Parathyroid adenoma (tissue), 2 donors: ENCODE data around the gene GSG1L.

Source experiments
- H2AFZ ChIP-seq: fragments of 300-600 bp; sonication (generic); one replicate; pipeline ENCODE4 v1.7.0; 2017; ENCODE audit warnings: antibody characterized with exemption, mild to moderate bottlenecking
- H3K27ac ChIP-seq: fragments of 300-600 bp; sonication (generic); one replicate; pipeline ENCODE4 v1.7.0; 2017
- H3K27me3 ChIP-seq: fragments of 300-600 bp; sonication (generic); one replicate; pipeline ENCODE4 v1.7.0; 2017; ENCODE audit warnings: low read length; ENCODE audit not compliant: control insufficient read depth, insufficient read depth
- H3K36me3 ChIP-seq: fragments of 300-600 bp; sonication (generic); one replicate; pipeline ENCODE4 v1.7.0; 2017; ENCODE audit warnings: low read length; ENCODE audit not compliant: control insufficient read depth, insufficient read depth
- H3K4me1 ChIP-seq: fragments of 300-600 bp; sonication (generic); one replicate; pipeline ENCODE4 v1.7.0; 2017; ENCODE audit warnings: control low read depth
- H3K4me2 ChIP-seq: fragments of 300-600 bp; sonication (generic); one replicate; pipeline ENCODE4 v1.7.0; 2017; ENCODE audit warnings: low read length
- H3K4me3 ChIP-seq: fragments of 300-600 bp; sonication (generic); one replicate; pipeline ENCODE4 v1.7.0; 2017; ENCODE audit warnings: low read depth, low read length
- H3K79me2 ChIP-seq: fragments of 300-600 bp; sonication (generic); one replicate; pipeline ENCODE4 v1.7.0; 2017; ENCODE audit warnings: control low read depth
- H3K9ac ChIP-seq: fragments of 300-600 bp; sonication (generic); one replicate; pipeline ENCODE4 v1.7.0; 2017; ENCODE audit warnings: mild to moderate bottlenecking
- H3K9me3 ChIP-seq: fragments of 300-600 bp; sonication (generic); one replicate; pipeline ENCODE4 v1.7.0; 2017; ENCODE audit warnings: low read length; ENCODE audit not compliant: control insufficient read depth
- CTCF ChIP-seq: fragments of 300-600 bp; sonication (generic); IDR thresholded peaks from one replicate; pipeline ENCODE4 v1.7.0; 2017; ENCODE audit warnings: antibody characterized with exemption, mild to moderate bottlenecking
- donor health status: primary hyperparathyroidism.

Gene GSG1L

GRCh38 chr16:27771201-27771910 lies 292.2 kb downstream of the GSG1L start:
- H3K36me3 ChIP-seq, result no peaks in the 10 kb centered on the region

GRCh38 chr16:27770271-27771196 lies 293.0 kb downstream of the GSG1L start:
- Histone ChIP-seq H3K27me3 (no peaks in the 10 kb centered on the region), H3K36me3 (no peaks in the 10 kb centered on the region), H3K4me3 (no peak overlapping the region), H3K4me2 (no peak overlapping the region), H3K9ac (no peak overlapping the region), H3K4me1 (no peaks in the 10 kb centered on the region), H3K9me3 (no peaks in the 10 kb centered on the region), H2AFZ (no peak overlapping the region), H3K79me2 (no peaks in the 10 kb centered on the region), H3K27ac (no peak overlapping the region)
- TF ChIP-seq CTCF, result no peak

More at GRCh38 chr16:27771201-27771910, 292.2 kb downstream of the GSG1L start:
- Histone ChIP-seq H3K79me2 (no peaks in the 10 kb centered on the region), H2AFZ (no peak overlapping the region), H3K4me1 (no peaks in the 10 kb centered on the region), H3K4me3 (no peak overlapping the region), H3K27me3 (no peaks in the 10 kb centered on the region), H3K27ac (no peak overlapping the region), H3K4me2 (no peak overlapping the region), H3K9ac (no peak overlapping the region), H3K9me3 (no peaks in the 10 kb centered on the region)
- TF ChIP-seq CTCF, result no peak

GRCh38 chr16:27769561-27770255 lies 293.8 kb downstream of the GSG1L start:
- Histone ChIP-seq H3K9me3 (no peaks in the 10 kb centered on the region), H3K27ac (no peak overlapping the region), H3K9ac (no peak overlapping the region), H3K4me1 (no peaks in the 10 kb centered on the region), H3K4me3 (no peak overlapping the region), H3K4me2 (no peak overlapping the region), H3K79me2 (no peaks in the 10 kb centered on the region), H2AFZ (no peak overlapping the region), H3K27me3 (no peaks in the 10 kb centered on the region), H3K36me3 (no peaks in the 10 kb centered on the region)
- TF ChIP-seq CTCF, result no peak

GRCh38 chr16:27768651-27769272 lies 294.8 kb downstream of the GSG1L start:
- no peak overlapping the region for H3K4me3 ChIP-seq
- H3K9ac ChIP-seq, result no peak overlapping the region
- H3K9me3 ChIP-seq, result no peaks in the 10 kb centered on the region
- TF ChIP-seq CTCF, result no peak
- H3K36me3 ChIP-seq, result no peaks in the 10 kb centered on the region
- no peak overlapping the region for H3K4me2 ChIP-seq
- H3K27ac ChIP-seq, result no peak overlapping the region
- H3K27me3 ChIP-seq, result no peaks in the 10 kb centered on the region
- H3K79me2 ChIP-seq, result no peaks in the 10 kb centered on the region
- H2AFZ ChIP-seq, result no peak overlapping the region
- no peaks in the 10 kb centered on the region for H3K4me1 ChIP-seq
